ENCODE results near the gene GFPT1. TPM values are rescaled to one million over a fixed set of nuclear protein-coding genes. Genes with fewer than 3 reads are reported as not detected.
A peak's percentile ranks its signal among the peaks of the same experiment; 100 is the strongest.

The GFPT1 gene
- total RNA-seq, 1 donor from 2014 or later, result 56.6 TPM

DNA sequence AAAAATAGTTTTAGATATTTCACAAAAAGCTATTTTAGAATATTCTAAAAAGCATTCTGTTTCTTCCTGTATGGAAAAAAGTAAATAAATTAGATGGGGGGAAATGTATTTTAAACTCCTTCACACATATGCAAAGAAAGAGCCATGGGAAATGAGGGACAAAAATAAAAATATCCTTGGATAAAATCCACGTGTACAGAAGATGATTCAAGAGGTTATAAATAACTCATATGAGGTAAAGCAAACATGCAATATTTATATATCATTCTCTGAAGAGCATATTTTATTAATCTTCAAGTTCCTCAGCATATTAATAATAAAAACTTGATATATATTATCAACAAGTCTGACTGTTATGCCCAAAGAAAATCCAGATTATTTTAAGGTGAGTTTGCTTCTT is 8.8 kb upstream of the GFPT1 start:
- no peak for DNase-seq (ENCODE audit: low spot score)
- Mint-ChIP-seq H3K36me3 (ENCODE audit: low read depth) (peaks cover 43% of the 10 kb centered on the region), H3K9me3 (no peaks in the 10 kb centered on the region), H3K27ac (no peak overlapping the region), H3K27me3 (ENCODE audit: low read depth) (no peaks in the 10 kb centered on the region), H3K4me3 (ENCODE audit: low read depth) (no peak overlapping the region), H3K4me1 (ENCODE audit: low read depth) (peaks cover 4% of the 10 kb centered on the region)
- intact Hi-C loops (cut with micrococcal nuclease), result no loop called here

GRCh38 chr2:69393963-69394362 is 6.9 kb upstream of the GFPT1 start:
- intact Hi-C loops (cut with micrococcal nuclease), result no loop called here
- Mint-ChIP-seq H3K27ac (no peak overlapping the region), H3K36me3 (ENCODE audit: low read depth) (peaks cover 31% of the 10 kb centered on the region)

GRCh38 chr2:69390471-69390870 is 3.4 kb upstream of the GFPT1 start:
- Mint-ChIP-seq H3K9me3 (no peaks in the 10 kb centered on the region), H3K27me3 (ENCODE audit: low read depth) (no peaks in the 10 kb centered on the region), H3K4me3 (ENCODE audit: low read depth) (no peak overlapping the region), H3K4me1 (ENCODE audit: low read depth) (peaks cover 26% of the 10 kb centered on the region), H3K27ac (no peak overlapping the region), H3K36me3 (ENCODE audit: low read depth) (peaks cover 24% of the 10 kb centered on the region)
- DNase-seq (ENCODE audit: low spot score), result no peak
- intact Hi-C loops (cut with micrococcal nuclease), result no loop called here

More at GRCh38 chr2:69393963-69394362, 6.9 kb upstream of the GFPT1 start:
- Mint-ChIP-seq H3K4me3 (ENCODE audit: low read depth) (no peak overlapping the region), H3K4me1 (ENCODE audit: low read depth) (peaks cover 8% of the 10 kb centered on the region), H3K27me3 (ENCODE audit: low read depth) (no peaks in the 10 kb centered on the region), H3K9me3 (no peaks in the 10 kb centered on the region)
- no peak for DNase-seq (ENCODE audit: low spot score)

- H3K9me3 Mint-ChIP-seq, result no peaks in the 10 kb centered on the region
- DNase-seq (ENCODE audit: low spot score), result no peak
- no peak overlapping the region for H3K4me3 Mint-ChIP-seq (ENCODE audit: low read depth)
- H3K4me1 Mint-ChIP-seq (ENCODE audit: low read depth), result peaks cover 27% of the 10 kb centered on the region
- peaks cover 23% of the 10 kb centered on the region for H3K36me3 Mint-ChIP-seq (ENCODE audit: low read depth)
- intact Hi-C loops (cut with micrococcal nuclease), result no loop called here
- H3K27me3 Mint-ChIP-seq (ENCODE audit: low read depth), result no peaks in the 10 kb centered on the region
- no peak overlapping the region for H3K27ac Mint-ChIP-seq
Observed at GRCh38 chr2:69390001-69390400, 3.0 kb upstream of the GFPT1 start.

GRCh38 chr2:69389271-69389670 is 2.2 kb upstream of the GFPT1 start:
- no peaks in the 10 kb centered on the region for H3K27me3 Mint-ChIP-seq (ENCODE audit: low read depth)
- no peak overlapping the region for H3K4me3 Mint-ChIP-seq (ENCODE audit: low read depth)
- H3K9me3 Mint-ChIP-seq, result no peaks in the 10 kb centered on the region
- intact Hi-C loops (cut with micrococcal nuclease), result loop anchor here (5.0 kb wide), 3 partner anchors 118 to 922 kb away; partner anchors contain the start of genes APLF, FBXO48 and TIA1
- H3K36me3 Mint-ChIP-seq (ENCODE audit: low read depth), result peaks cover 18% of the 10 kb centered on the region
- H3K27ac Mint-ChIP-seq, result no peak overlapping the region
- no peak for DNase-seq (ENCODE audit: low spot score)
- peaks cover 26% of the 10 kb centered on the region for H3K4me1 Mint-ChIP-seq (ENCODE audit: low read depth)

DNA sequence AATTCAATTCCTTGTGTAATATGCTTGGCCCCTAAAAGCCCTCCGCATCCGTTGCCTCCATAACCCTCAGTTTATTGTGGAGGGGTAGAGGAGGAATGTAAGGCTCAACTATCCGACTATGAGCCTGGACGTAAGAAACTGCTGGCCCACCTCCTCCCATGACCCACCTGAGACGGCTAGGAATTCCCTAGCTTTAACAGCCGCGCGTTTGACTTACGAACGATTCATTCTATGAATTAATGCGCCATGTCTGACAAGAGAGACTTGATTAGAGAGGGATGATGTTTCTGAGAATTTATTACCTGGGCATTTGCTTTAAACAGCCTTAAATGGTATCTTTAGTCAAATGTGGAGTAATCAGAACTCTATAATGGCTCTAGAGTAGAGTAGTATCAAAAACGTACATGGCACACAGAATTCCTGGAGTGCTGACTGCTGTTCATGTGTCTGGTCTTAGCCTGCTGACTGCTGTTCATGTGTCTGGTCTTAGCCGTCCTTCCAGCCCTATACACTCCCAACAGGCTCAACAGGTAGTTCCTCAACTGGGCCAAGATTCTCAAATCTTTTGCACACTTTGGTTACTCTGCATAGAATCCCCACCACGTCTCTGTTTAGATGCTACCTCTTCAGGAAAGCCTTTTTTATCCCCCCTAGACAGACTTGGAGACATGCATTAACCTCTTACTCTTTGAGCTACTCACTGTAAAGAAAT is 899 bp upstream of the GFPT1 start:
- Mint-ChIP-seq H3K4me1 (ENCODE audit: low read depth) (peaks cover 34% of the 10 kb centered on the region), H3K36me3 (ENCODE audit: low read depth) (peaks cover 18% of the 10 kb centered on the region), H3K4me3 (ENCODE audit: low read depth) (peak overlapping the region; percentile 88), H3K9me3 (no peaks in the 10 kb centered on the region), H3K27ac (peak overlapping the region; percentile 92), H3K27me3 (ENCODE audit: low read depth) (no peaks in the 10 kb centered on the region)
- intact Hi-C loops (cut with micrococcal nuclease), result loop anchor here (2.0 to 5.0 kb wide), 5 partner anchors 49 to 921 kb away; partner anchors contain the start of genes AAK1, APLF, FBXO48 and NFU1
- DNase-seq (ENCODE audit: low spot score), result no peak

GRCh38 chr2:69386360-69386759 is 667 bp downstream of the GFPT1 start:
- Mint-ChIP-seq H3K4me1 (ENCODE audit: low read depth) (peaks cover 45% of the 10 kb centered on the region), H3K27ac (peak overlapping the region; percentile 78), H3K4me3 (ENCODE audit: low read depth) (peak overlapping the region; percentile 84), H3K9me3 (no peaks in the 10 kb centered on the region), H3K27me3 (ENCODE audit: low read depth) (no peaks in the 10 kb centered on the region), H3K36me3 (ENCODE audit: low read depth) (peaks cover 27% of the 10 kb centered on the region)
- no peak for DNase-seq (ENCODE audit: low spot score)
- intact Hi-C loops (cut with micrococcal nuclease), result loop anchor here (2.0 to 5.0 kb wide), 5 partner anchors 50 to 919 kb away; partner anchors contain the start of genes AAK1, APLF, FBXO48 and NFU1

- intact Hi-C loops (cut with micrococcal nuclease), result loop anchor here (2.0 to 5.0 kb wide), 5 partner anchors 51 to 918 kb away; partner anchors contain the start of genes AAK1, APLF, FBXO48 and NFU1
- Mint-ChIP-seq H3K4me1 (ENCODE audit: low read depth) (peaks cover 49% of the 10 kb centered on the region), H3K27me3 (ENCODE audit: low read depth) (no peaks in the 10 kb centered on the region), H3K27ac (peak overlapping the region; percentile 18), H3K36me3 (ENCODE audit: low read depth) (peaks cover 29% of the 10 kb centered on the region), H3K4me3 (ENCODE audit: low read depth) (peak overlapping the region; percentile 84), H3K9me3 (no peaks in the 10 kb centered on the region)
- no peak for DNase-seq (ENCODE audit: low spot score)
Observed at GRCh38 chr2:69385443-69386151, 1.4 kb downstream of the GFPT1 start.

DNA sequence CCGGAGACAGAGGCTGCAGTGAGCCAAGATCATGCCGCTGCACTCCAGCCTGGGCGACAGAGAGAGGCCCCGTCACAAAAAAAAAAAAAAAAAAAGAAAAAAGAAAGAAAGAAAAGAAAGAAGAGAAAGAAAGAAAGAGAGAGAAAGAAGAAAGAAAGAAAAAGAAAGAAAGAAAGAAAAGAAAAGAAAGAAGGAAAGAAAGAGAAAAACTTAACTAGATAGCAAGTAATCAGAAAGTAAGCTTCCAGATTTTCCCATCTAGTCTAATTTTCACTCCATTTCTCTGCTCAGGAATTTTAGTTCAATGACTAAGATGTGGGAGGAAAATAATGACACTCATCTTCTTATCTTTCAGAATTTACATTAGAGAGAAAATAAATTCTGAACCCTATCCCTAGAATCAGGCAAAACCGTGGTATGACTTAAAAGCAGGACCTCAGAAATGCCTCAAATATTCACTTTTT is 2.4 kb downstream of the GFPT1 start:
- Mint-ChIP-seq H3K36me3 (ENCODE audit: low read depth) (peaks cover 32% of the 10 kb centered on the region), H3K4me1 (ENCODE audit: low read depth) (peaks cover 48% of the 10 kb centered on the region), H3K27ac (no peak overlapping the region), H3K4me3 (ENCODE audit: low read depth) (no peak overlapping the region), H3K9me3 (no peaks in the 10 kb centered on the region), H3K27me3 (ENCODE audit: low read depth) (no peaks in the 10 kb centered on the region)
- DNase-seq (ENCODE audit: low spot score), result no peak
- intact Hi-C loops (cut with micrococcal nuclease), result loop anchor here (5.0 kb wide), 3 partner anchors 123 to 917 kb away; partner anchors contain the start of genes APLF, FBXO48 and TIA1

DNA sequence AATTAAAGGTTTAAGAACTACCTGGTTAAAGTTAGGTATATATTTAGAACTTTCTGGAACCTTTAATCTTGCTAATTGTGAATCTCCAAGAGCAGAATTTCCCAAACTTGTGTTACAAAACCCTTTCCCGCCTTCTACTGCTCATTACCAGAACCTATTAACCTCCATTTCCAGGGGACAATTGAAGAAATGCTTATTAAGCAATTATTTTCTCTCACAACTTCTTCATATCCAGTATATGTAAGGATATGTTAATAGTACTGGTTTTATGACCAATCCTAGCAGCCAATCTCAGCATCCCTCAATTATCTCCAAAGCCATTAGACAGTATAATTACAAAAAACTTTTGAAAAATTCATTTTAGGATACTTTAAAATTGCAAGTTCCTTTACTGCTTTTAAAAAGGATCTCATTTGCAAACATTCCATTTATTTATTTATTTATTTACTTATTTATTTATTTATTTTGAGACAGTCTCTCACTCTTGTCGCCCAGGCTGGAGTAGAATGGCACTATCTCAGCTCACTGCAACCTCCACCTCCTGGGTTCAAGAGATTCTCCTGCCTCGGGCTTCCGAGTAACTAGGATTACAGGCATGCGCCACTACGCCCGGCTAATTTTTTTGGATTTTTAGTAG is 3.7 kb downstream of the GFPT1 start:
- Mint-ChIP-seq H3K4me1 (ENCODE audit: low read depth) (peaks cover 48% of the 10 kb centered on the region), H3K27me3 (ENCODE audit: low read depth) (no peaks in the 10 kb centered on the region), H3K4me3 (ENCODE audit: low read depth) (no peak overlapping the region), H3K9me3 (no peaks in the 10 kb centered on the region), H3K27ac (no peak overlapping the region), H3K36me3 (ENCODE audit: low read depth) (peaks cover 32% of the 10 kb centered on the region)
- intact Hi-C loops (cut with micrococcal nuclease), result no loop called here
- no peak for DNase-seq (ENCODE audit: low spot score)

- Mint-ChIP-seq H3K36me3 (ENCODE audit: low read depth) (peaks cover 32% of the 10 kb centered on the region), H3K27ac (peak overlapping the region; percentile 1), H3K4me1 (ENCODE audit: low read depth) (peaks cover 41% of the 10 kb centered on the region), H3K9me3 (no peaks in the 10 kb centered on the region), H3K27me3 (ENCODE audit: low read depth) (no peaks in the 10 kb centered on the region), H3K4me3 (ENCODE audit: low read depth) (no peak overlapping the region)
- intact Hi-C loops (cut with micrococcal nuclease), result no loop called here
- DNase-seq (ENCODE audit: low spot score), result no peak
Observed at GRCh38 chr2:69382547-69382946, 4.5 kb downstream of the GFPT1 start.

GRCh38 chr2:69381337-69381737 is 5.7 kb downstream of the GFPT1 start:
- peaks cover 32% of the 10 kb centered on the region for H3K36me3 Mint-ChIP-seq (ENCODE audit: low read depth)
- no peaks in the 10 kb centered on the region for H3K9me3 Mint-ChIP-seq
- no peak for DNase-seq (ENCODE audit: low spot score)
- H3K27ac Mint-ChIP-seq, result peak overlapping the region; percentile 50
- H3K4me3 Mint-ChIP-seq (ENCODE audit: low read depth), result no peak overlapping the region
- H3K4me1 Mint-ChIP-seq (ENCODE audit: low read depth), result peaks cover 41% of the 10 kb centered on the region
- intact Hi-C loops (cut with micrococcal nuclease), result no loop called here
- no peaks in the 10 kb centered on the region for H3K27me3 Mint-ChIP-seq (ENCODE audit: low read depth)
